Stimulated activated CD4-positive, alpha-beta T cell treated with anti-CD3 and anti-CD28 coated beads, Interleukin-15, amount 100 ng/mL, for 24 hours (primary cell): ENCODE data around the gene EXOC6.

Source experiments
- DNase-seq: peaks from one replicate; pipeline ENCODE4 v3.0.0-alpha.2; 2020

EXOC6 gene

GRCh38 chr10:93068411-93069244 is 220.3 kb downstream of the EXOC6 start:
- no peak for DNase-seq

GRCh38 chr10:93069245-93069561 is 220.9 kb downstream of the EXOC6 start:
- DNase-seq = no peak

- DNase-seq = no peak
Measured at GRCh38 chr10:93070378-93071176, 222.3 kb downstream of the EXOC6 start.

GRCh38 chr10:93071177-93071472 is 222.8 kb downstream of the EXOC6 start:
- DNase-seq = no peak

GRCh38 chr10:93071674-93072224 is 223.4 kb downstream of the EXOC6 start:
- DNase-seq = no peak

GRCh38 chr10:93072225-93072712 is 223.9 kb downstream of the EXOC6 start:
- DNase-seq = no peak

- no peak for DNase-seq
Measured at GRCh38 chr10:93072713-93073538, 224.6 kb downstream of the EXOC6 start.

GRCh38 chr10:93073539-93074146 is 225.3 kb downstream of the EXOC6 start, which contains the start of gene CYP26A1:
Gene CYP26A1, plus strand, starts transcription at chr10:93073893. Its CDS starts 42 bp downstream, at chr10:93073935.
- no peak for DNase-seq

GRCh38 chr10:93074147-93074596 is 225.9 kb downstream of the EXOC6 start:
- no peak for DNase-seq

- no peak for DNase-seq
Measured at GRCh38 chr10:93074597-93075368, 226.5 kb downstream of the EXOC6 start.

GRCh38 chr10:93075369-93076221 is 227.3 kb downstream of the EXOC6 start:
- no peak for DNase-seq

- DNase-seq = no peak
Measured at GRCh38 chr10:93076871-93077270, 228.6 kb downstream of the EXOC6 start.

- DNase-seq = no peak
Measured at GRCh38 chr10:93077860-93078337, 229.6 kb downstream of the EXOC6 start.

GRCh38 chr10:93079663-93080349 is 231.5 kb downstream of the EXOC6 start:
- no peak for DNase-seq

GRCh38 chr10:93080350-93081046 is 232.2 kb downstream of the EXOC6 start:
- DNase-seq = peak; percentile 68

GRCh38 chr10:93081318-93081717 is 233.0 kb downstream of the EXOC6 start:
- no peak for DNase-seq

GRCh38 chr10:93081834-93082233 is 233.5 kb downstream of the EXOC6 start:
- no peak for DNase-seq

GRCh38 chr10:93083743-93084539 is 235.6 kb downstream of the EXOC6 start:
- no peak for DNase-seq
